Middle frontal gyrus (tissue), 1 donor: ENCODE results near the gene SRD5A1.
"Not testable (repeated sequence)": the region's sequence is repeated elsewhere in the genome, so short reads cannot be mapped to it uniquely, and the experiment has no call there.

Experiments
- DNase-seq: peaks from one replicate; pipeline ENCODE4 v3.0.0-alpha.2; 2015; ENCODE audit warnings: low spot score; ENCODE audit errors: extremely low spot score

SRD5A1 gene

DNA sequence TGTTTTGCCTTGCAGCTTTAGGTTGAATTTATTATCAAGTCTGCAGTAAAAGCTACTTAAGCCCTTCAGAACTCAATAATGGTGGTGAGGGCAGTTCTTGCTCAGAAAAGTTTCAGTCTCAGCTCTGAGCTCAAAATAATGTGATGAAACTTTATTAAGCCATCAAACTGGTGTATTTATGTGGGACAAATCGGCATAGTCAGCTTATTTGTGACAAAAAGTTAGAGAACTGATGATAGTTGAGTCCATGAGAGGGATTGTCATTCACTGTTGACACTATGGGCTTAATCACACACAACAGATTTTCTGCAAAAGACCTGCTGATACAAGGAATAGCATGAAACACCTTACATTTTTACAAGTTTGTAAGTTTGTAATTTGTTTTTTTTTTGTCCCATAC lies 9.4 kb downstream of the SRD5A1 start:
- DNase-seq: no peak

GRCh38 chr5:6644794-6645241 lies 11.6 kb downstream of the SRD5A1 start:
- DNase-seq: no peak

GRCh38 chr5:6645571-6646362 lies 12.5 kb downstream of the SRD5A1 start:
- not testable (repeated sequence) for DNase-seq

DNA sequence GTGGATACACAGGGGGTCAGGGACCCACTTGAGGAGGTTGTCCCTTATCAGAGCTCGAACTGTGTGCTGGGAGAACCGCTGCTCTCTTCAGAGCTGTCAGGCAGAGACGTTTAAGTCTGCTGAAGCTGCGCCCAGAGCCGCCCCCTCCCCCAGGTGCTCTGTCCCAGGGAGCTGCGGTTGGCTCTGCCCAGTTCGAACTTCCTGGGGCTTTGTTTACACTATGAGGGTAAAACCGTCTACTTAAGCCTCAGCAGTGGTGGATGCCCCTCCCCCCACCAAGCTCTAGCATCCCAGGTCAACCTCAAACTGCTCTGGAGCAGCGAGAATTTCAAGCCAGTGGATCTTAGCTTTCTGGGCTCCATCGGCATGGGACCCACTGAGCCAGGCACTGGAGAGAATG lies 15.9 kb downstream of the SRD5A1 start:
- DNase-seq: no peak

DNA sequence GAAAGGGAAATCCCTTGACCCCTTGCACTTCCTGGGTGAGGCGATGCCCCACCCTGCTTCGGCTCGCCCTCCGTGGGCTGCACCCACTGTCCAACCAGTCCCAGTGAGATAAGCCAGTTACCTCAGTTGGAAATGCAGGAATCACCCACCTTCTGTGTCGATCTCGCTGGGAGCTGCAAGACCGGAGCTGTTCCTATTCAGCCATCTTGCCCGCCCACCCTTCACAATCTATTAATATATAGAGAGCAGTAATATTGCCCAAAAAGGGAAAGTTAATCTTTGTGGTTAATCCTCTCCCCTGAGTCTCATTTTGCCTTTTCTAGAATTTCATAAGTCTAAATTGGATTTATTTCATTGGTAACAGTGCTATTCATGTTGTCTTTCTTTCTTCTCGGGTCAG lies 16.4 kb downstream of the SRD5A1 start:
- DNase-seq: no peak

- DNase-seq: no peak
Measured at GRCh38 chr5:6652025-6652424, 18.8 kb downstream of the SRD5A1 start.

DNA sequence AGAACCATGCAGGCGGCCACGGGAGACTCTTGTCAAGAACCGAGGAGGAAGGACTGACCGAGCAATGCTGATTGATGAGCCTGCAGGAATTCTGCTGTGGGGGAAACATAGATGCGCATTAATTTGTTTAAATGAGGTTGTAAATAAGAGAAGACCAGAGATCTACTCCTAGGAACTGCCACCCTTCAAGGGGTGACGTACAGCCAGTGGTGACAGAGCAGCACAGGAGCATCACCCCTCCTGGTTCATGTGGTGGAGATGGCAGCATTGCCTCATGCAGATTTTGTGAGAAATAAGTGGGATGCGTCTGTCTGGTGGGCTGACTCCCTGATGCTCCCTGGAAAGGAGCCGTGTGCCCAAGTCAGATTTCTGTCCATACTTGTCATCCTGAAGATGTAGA lies 22.2 kb downstream of the SRD5A1 start:
- no peak for DNase-seq

GRCh38 chr5:6656680-6657079 lies 23.4 kb downstream of the SRD5A1 start:
- no peak for DNase-seq

DNA sequence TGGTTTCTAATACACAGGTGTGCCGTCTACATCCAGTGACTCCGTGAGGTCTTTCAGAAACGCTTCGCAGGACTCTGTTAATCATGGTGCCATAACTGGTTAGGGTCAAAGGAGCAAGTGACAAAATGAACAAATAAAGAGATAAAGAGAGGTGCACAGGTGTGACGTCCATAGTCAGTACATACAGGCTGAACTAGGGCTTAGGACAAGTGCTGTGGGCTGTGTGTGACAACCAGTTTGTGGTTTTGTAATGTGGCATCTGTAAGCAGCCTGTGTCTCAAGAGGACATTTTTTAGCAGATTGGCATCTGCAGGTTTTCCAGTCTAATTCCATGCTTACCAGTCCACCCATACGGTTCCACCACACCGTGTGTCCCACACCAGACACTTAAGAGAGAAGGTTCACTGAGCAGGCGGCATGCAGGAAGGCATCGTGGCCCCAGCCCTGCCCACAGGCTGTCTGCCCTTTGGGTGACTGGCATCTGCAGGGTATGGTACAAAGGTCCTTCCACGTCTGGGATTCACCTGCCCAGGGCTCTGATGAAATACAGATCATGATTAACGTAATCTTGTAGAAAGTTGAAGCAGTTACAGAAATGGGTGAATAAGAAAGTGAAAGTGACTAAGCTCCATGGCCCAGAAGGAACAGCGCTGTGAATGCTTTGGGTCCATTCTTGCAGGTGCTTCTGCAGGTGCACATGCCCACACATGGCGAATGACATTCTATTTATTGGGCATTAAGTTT lies 26.9 kb downstream of the SRD5A1 start:
- no peak for DNase-seq

GRCh38 chr5:6660688-6661087 lies 27.4 kb downstream of the SRD5A1 start:
- DNase-seq: no peak

GRCh38 chr5:6666762-6667161 lies 33.5 kb downstream of the SRD5A1 start:
- no peak for DNase-seq

GRCh38 chr5:6667648-6668047 lies 34.4 kb downstream of the SRD5A1 start:
- no peak for DNase-seq

DNA sequence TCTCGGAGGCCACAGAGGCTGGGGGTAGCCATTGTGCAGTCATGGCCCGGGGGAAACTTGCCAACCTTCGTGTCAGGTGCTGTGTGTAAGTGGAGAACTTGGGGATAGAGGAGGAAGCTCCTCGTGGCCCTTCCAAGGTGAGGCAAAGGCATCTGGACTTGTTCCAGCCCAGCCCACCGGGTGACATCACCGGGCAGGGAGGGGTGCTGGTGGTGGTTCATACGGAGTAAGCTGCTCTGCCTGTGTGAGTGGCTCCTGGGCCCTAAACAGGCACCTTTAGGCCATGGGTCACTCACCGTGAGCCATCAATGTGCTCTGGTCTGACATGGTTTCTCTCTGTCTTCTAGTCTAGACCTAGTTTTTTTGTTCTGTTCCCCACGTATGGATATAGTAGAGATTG lies 35.5 kb downstream of the SRD5A1 start:
- not testable (repeated sequence) for DNase-seq

GRCh38 chr5:6673031-6673430 lies 39.8 kb downstream of the SRD5A1 start:
- no peak for DNase-seq

- no peak for DNase-seq
Measured at GRCh38 chr5:6673963-6674362, 40.7 kb downstream of the SRD5A1 start.

DNA sequence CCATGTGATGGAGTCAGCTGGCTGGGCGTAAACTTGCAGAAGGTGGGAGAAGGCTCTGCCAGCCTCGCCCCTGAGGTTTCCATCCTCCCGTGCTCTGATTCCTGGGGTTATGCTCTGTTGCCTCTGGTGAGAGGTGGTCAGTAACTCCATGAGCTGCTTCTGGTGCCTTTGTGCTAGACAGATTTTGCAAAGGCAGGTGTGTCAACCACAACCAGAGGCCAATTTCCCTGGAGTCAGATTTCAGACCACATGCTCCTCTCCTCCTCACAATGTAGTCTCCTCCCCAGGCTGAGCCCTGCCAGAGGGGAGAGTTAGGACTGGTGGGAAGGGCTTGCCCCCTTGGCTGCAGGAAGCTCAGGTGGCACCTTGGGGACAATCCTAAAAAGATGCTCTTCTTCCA lies 41.2 kb downstream of the SRD5A1 start:
- DNase-seq: no peak

DNA sequence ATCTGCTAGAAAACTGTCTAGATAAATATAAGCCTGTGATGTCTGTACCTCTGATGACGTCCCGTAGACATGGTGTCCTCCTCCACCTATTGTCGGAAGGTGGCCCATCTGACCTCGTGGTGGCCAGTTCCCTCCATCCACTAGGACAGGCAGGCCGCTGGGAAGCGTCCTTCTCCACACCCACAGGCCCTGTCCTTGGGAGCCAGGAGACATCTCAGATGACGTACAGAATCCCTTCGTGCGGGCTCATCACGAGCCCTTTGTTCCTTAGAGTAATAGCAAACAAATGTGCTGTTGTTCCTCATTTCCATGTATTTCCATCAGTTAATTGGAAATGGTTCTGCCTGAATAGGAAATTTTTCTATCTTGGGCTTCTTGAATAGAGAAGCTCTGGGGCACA lies 41.6 kb downstream of the SRD5A1 start:
- no peak for DNase-seq

GRCh38 chr5:6675784-6676491 lies 42.7 kb downstream of the SRD5A1 start:
- no peak for DNase-seq

GRCh38 chr5:6676702-6677101 lies 43.5 kb downstream of the SRD5A1 start:
- DNase-seq: no peak

GRCh38 chr5:6678385-6678784 lies 45.1 kb downstream of the SRD5A1 start:
- no peak for DNase-seq

- no peak for DNase-seq
Measured at GRCh38 chr5:6680922-6681321, 47.7 kb downstream of the SRD5A1 start.

GRCh38 chr5:6681682-6682081 lies 48.4 kb downstream of the SRD5A1 start:
- no peak for DNase-seq
